Upper lobe of right lung (tissue), 1 donor: ENCODE data around the gene ETHE1. TPM values are rescaled to one million over a fixed set of nuclear protein-coding genes. Genes with fewer than 3 reads are reported as not detected.

Experiments used
- ATAC-seq: fragments of 200-7000 bp; cut with Tn5 transposase; one replicate; pipeline ENCODE4 v1.9.1; 2020; ENCODE audit warnings: mild to moderate bottlenecking, moderate library complexity
- DNase-seq: peaks from one replicate; pipeline ENCODE4 v3.0.0-alpha.2; 2020
- H3K27ac ChIP-seq: fragments of 200-600 bp; one replicate; pipeline ENCODE4 v1.8.0; 2022
- H3K27me3 ChIP-seq: fragments of 200-600 bp; one replicate; pipeline ENCODE4 v1.8.0; 2022; ENCODE audit warnings: mild to moderate bottlenecking
- H3K36me3 ChIP-seq: fragments of 200-600 bp; one replicate; pipeline ENCODE4 v1.8.0; 2022
- H3K4me1 ChIP-seq: fragments of 200-600 bp; one replicate; pipeline ENCODE4 v1.8.0; 2022
- H3K4me3 ChIP-seq: fragments of 200-600 bp; one replicate; pipeline ENCODE4 v1.8.0; 2022; ENCODE audit warnings: mild to moderate bottlenecking
- H3K9me3 ChIP-seq: fragments of 200-600 bp; one replicate; pipeline ENCODE4 v1.8.0; 2022
- CTCF ChIP-seq: fragments of 200-600 bp; IDR thresholded peaks from one replicate; pipeline ENCODE4 v1.8.0; 2022; ENCODE audit warnings: antibody characterized with exemption
- intact Hi-C: fragments of 100-400 bp; cut with DNase I; formaldehyde crosslinking; loops from one replicate; pipeline ENCODE4 v1.11.0; 2022
- total RNA-seq: library from RNA; stranded (reverse); fragmentation: NEBNext Ultra II Directional; extraction: Animal tissue kit (Norgen Biotek cat#: 25700); gene quantifications from one replicate; pipeline ENCODE4 v1.2.1, GENCODE V29; 2021
- donor health status: DM: no; HTN: yes; CAD: no; lungs with severe emphysema.

The ETHE1 gene
- total RNA-seq, 1 donor from 2014 or later, result 34.6 TPM

GRCh38 chr19:43498233-43498842 lies 28.7 kb downstream of the ETHE1 start:
- peaks cover 4% of the 10 kb centered on the region for H3K4me1 ChIP-seq
- no peaks in the 10 kb centered on the region for H3K27me3 ChIP-seq
- DNase-seq (no peak), ATAC-seq (no peak)
- no peaks in the 10 kb centered on the region for H3K9me3 ChIP-seq
- intact Hi-C loops, result no loop called here
- TF ChIP-seq CTCF, result no peak
- no peak overlapping the region for H3K4me3 ChIP-seq
- H3K27ac ChIP-seq, result no peak overlapping the region
- peaks cover 7% of the 10 kb centered on the region for H3K36me3 ChIP-seq

GRCh38 chr19:43496960-43497359 lies 30.0 kb downstream of the ETHE1 start:
- no peak for TF ChIP-seq CTCF
- Histone ChIP-seq H3K4me3 (no peak overlapping the region), H3K27ac (no peak overlapping the region), H3K36me3 (peaks cover 7% of the 10 kb centered on the region), H3K4me1 (no peaks in the 10 kb centered on the region), H3K9me3 (no peaks in the 10 kb centered on the region), H3K27me3 (no peaks in the 10 kb centered on the region)
- DNase-seq (no peak), ATAC-seq (no peak)
- intact Hi-C loops, result no loop called here

GRCh38 chr19:43495082-43495481 lies 31.9 kb downstream of the ETHE1 start:
- intact Hi-C loops, result no loop called here
- H3K27ac ChIP-seq, result no peak overlapping the region
- H3K4me3 ChIP-seq, result no peak overlapping the region
- no peaks in the 10 kb centered on the region for H3K9me3 ChIP-seq
- H3K27me3 ChIP-seq, result no peaks in the 10 kb centered on the region
- no peak for ATAC-seq
- no peak for DNase-seq
- peaks cover 7% of the 10 kb centered on the region for H3K36me3 ChIP-seq
- H3K4me1 ChIP-seq, result no peaks in the 10 kb centered on the region
- no peak for TF ChIP-seq CTCF

DNA sequence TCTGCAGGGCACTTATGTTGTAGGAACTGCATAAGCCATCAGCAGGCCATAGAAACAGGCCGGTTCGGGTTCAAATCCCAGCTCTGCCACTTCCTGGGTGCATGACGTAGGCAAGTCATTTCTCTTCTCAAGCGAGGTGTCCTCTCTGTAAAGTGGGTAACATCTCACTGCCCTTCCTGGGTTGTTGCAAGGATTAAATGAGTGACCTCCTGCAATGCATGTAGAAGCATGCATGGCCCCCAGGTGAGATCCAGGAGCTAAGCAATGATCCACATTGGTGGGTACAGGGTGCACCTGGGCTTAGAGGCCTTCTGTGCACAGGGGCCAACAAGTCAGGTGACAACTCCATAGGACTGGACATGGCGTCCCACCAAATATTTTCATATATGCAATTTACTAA lies 36.2 kb downstream of the ETHE1 start:
- DNase-seq, result no peak
- no peak for ATAC-seq
- intact Hi-C loops, result no loop called here

DNA sequence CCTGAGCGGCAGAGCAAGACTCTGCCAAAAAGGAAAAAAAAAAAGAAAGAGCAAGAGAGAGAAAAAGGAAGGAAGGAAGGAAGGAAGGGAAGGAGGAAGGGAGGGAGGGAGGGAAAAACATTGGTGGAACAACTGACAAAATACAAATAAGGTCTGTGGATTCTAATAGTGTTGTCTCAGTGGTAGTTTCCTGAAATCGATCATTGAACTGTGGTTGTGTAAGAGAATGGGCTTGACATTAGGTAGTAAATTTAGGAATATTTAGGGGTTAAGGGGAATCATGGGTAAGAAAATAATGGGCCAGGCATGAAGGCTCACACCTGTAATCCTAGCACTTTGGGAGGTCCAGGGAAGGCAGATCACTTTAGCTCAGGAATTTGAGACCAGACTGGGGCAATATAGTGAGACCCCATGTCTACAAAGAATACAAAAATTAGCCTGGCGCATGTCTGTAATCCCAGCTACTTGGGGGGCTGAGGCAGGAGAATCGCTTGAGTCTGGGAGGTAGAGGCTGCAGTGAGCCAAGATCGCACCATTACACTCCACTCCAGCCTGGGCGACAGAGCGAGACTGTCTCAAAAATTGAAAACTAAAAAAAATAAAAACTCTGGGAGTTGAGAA lies 36.9 kb downstream of the ETHE1 start:
- no peak for TF ChIP-seq CTCF
- no peak overlapping the region for H3K27ac ChIP-seq
- intact Hi-C loops, result no loop called here
- H3K27me3 ChIP-seq, result no peaks in the 10 kb centered on the region
- no peaks in the 10 kb centered on the region for H3K36me3 ChIP-seq
- H3K4me1 ChIP-seq, result no peaks in the 10 kb centered on the region
- no peak overlapping the region for H3K4me3 ChIP-seq
- ATAC-seq (no peak), DNase-seq (no peak)
- H3K9me3 ChIP-seq, result no peaks in the 10 kb centered on the region

More for the DNA sequence above, 36.2 kb downstream of the ETHE1 start:
- Histone ChIP-seq H3K27me3 (no peaks in the 10 kb centered on the region), H3K4me1 (no peaks in the 10 kb centered on the region), H3K9me3 (no peaks in the 10 kb centered on the region), H3K27ac (no peak overlapping the region), H3K36me3 (no peaks in the 10 kb centered on the region), H3K4me3 (no peak overlapping the region)
- TF ChIP-seq CTCF, result no peak
